GM19324 (cell line): ENCODE data around the gene R3HDM2.
"Not testable (repeated sequence)": the region's sequence is repeated elsewhere in the genome, so short reads cannot be mapped to it uniquely, and the experiment has no call there.

Experiments
- ATAC-seq: cut with Tn5 transposase; IDR thresholded peaks from one replicate; pipeline ENCODE4 v1.9.1; 2021; ENCODE audit warnings: mild to moderate bottlenecking, moderate library complexity; ENCODE audit not compliant: unreplicated experiment, low FRiP score

Gene R3HDM2

GRCh38 chr12:57386187-57386720 lies 44.6 kb downstream of the R3HDM2 start:
- no peak for ATAC-seq

- ATAC-seq = no peak
Observed at GRCh38 chr12:57385586-57385985, 45.3 kb downstream of the R3HDM2 start.

- no peak for ATAC-seq
Observed at GRCh38 chr12:57384478-57384877, 46.4 kb downstream of the R3HDM2 start.

GRCh38 chr12:57381693-57382220 lies 49.1 kb downstream of the R3HDM2 start:
- ATAC-seq = no peak

- no peak for ATAC-seq
Observed at GRCh38 chr12:57380300-57380699, 50.5 kb downstream of the R3HDM2 start.

GRCh38 chr12:57377103-57377840 lies 53.6 kb downstream of the R3HDM2 start:
- no peak for ATAC-seq

- no peak for ATAC-seq
Observed at GRCh38 chr12:57372233-57372632, 58.6 kb downstream of the R3HDM2 start.

GRCh38 chr12:57370696-57371095 lies 60.1 kb downstream of the R3HDM2 start:
- ATAC-seq = no peak

GRCh38 chr12:57370072-57370471 lies 60.8 kb downstream of the R3HDM2 start:
- no peak for ATAC-seq

- ATAC-seq = no peak
Observed at GRCh38 chr12:57369202-57369601, 61.6 kb downstream of the R3HDM2 start.

GRCh38 chr12:57368349-57369095 lies 62.3 kb downstream of the R3HDM2 start:
- ATAC-seq = no peak

GRCh38 chr12:57367121-57367520 lies 63.7 kb downstream of the R3HDM2 start:
- no peak for ATAC-seq

- ATAC-seq = no peak
Observed at GRCh38 chr12:57366315-57366714, 64.5 kb downstream of the R3HDM2 start.

GRCh38 chr12:57364156-57364555 lies 66.7 kb downstream of the R3HDM2 start:
- not testable (repeated sequence) for ATAC-seq

- ATAC-seq = no peak
Observed at GRCh38 chr12:57360468-57360867, 70.4 kb downstream of the R3HDM2 start.

GRCh38 chr12:57358646-57359045 lies 72.2 kb downstream of the R3HDM2 start:
- no peak for ATAC-seq

- no peak for ATAC-seq
Observed at GRCh38 chr12:57355734-57356133, 75.1 kb downstream of the R3HDM2 start.

GRCh38 chr12:57352166-57352565 lies 78.7 kb downstream of the R3HDM2 start:
- no peak for ATAC-seq

GRCh38 chr12:57347284-57347683 lies 83.6 kb downstream of the R3HDM2 start:
- ATAC-seq = no peak

- ATAC-seq = no peak
Observed at GRCh38 chr12:57343703-57344378, 87.0 kb downstream of the R3HDM2 start.

- ATAC-seq = no peak
Observed at GRCh38 chr12:57342207-57342691, 88.6 kb downstream of the R3HDM2 start.
